ENCODE results near the gene MIA3.

GRCh38 chr1:222579316-222579715 is 38.6 kb upstream of the MIA3 start:
- TF ChIP-seq CTCF (conservative IDR thresholded peaks at IDR 0.05; ENCODE audit: low read depth, low read length) (no peak), EZH2 (IDR thresholded peaks at IDR 0.05; ENCODE audit: low read length, unreplicated experiment) (no peak), EZH2phosphoT487 (IDR thresholded peaks at IDR 0.05; ENCODE audit: borderline replicate concordance, low read length) (no peak)
